SK-N-SH (cell line): ENCODE measurements around the gene EDIL3. TPM values are rescaled to one million over a fixed set of nuclear protein-coding genes. Genes with fewer than 3 reads are reported as not detected.

Experiments
- CTCF ChIA-PET: fragments of 300-600, 350-600 bp; formaldehyde crosslinking; extraction: SDS; loops from one replicate; lab custom pipeline; 2021; lab: Yijun Ruan, JAX
- POLR2A ChIA-PET: fragments of 350-600 bp; sonication (Branson Sonifier 250); formaldehyde crosslinking; extraction: SDS; loops from one replicate; lab custom pipeline; 2020; ENCODE audit warnings: antibody characterized with exemption, inconsistent platforms; lab: Yijun Ruan, JAX
- DNase-seq: peaks from one replicate; pipeline ENCODE4 v3.0.0; 2012
- H2AFZ ChIP-seq: fragments of 200-600 bp; sonication (generic); 2 replicates; pipeline ENCODE4 v1.8.1; 2016; ENCODE audit warnings: antibody characterized with exemption, mild to moderate bottlenecking, low read depth
- H3F3A ChIP-seq: fragments of 200-600 bp; sonication (generic); replicated peaks from 2 replicates; pipeline ENCODE3; 2016; ENCODE audit warnings: antibody characterized with exemption, mild to moderate bottlenecking; ENCODE audit not compliant: insufficient read depth
- H3K27ac ChIP-seq, 2 experiments: fragments of 200-500 bp in 1 of 2; fragments of 200-600 bp in 1 of 2; sonication (Bioruptor generic) in 1 of 2; sonication (generic), shearing (Covaris generic) in 1 of 2; 2 replicates each; pipeline versions ENCODE4 v1.5.1 to v1.6.1; 2014 to 2016; ENCODE audit warnings: low read depth in 2 of 2, inconsistent platforms in 1 of 2, low read length in 1 of 2, mild to moderate bottlenecking in 1 of 2, mixed read lengths in 1 of 2
- H3K27me3 ChIP-seq: fragments of 200-600 bp; sonication (generic), shearing (Covaris generic); 2 replicates; pipeline ENCODE4 v1.6.1; 2016; ENCODE audit warnings: mixed run types; ENCODE audit not compliant: insufficient read depth
- H3K36me3 ChIP-seq, 2 experiments: fragments of 200-500 bp in 1 of 2; fragments of 200-600 bp in 1 of 2; sonication (Bioruptor generic) in 1 of 2; sonication (generic) in 1 of 2; replicated peaks in 1 of 2; 2 replicates each; pipeline versions ENCODE3 to v1.5.1; 2014 to 2016; ENCODE audit warnings: low read length in 1 of 2, mild to moderate bottlenecking in 1 of 2; ENCODE audit not compliant: insufficient read depth in 2 of 2, control insufficient read depth in 1 of 2
- H3K4me1 ChIP-seq, 2 experiments: fragments of 200-500 bp in 1 of 2; fragments of 200-600 bp in 1 of 2; sonication (Bioruptor generic) in 1 of 2; sonication (generic), shearing (Covaris generic) in 1 of 2; 2 replicates each; pipeline versions ENCODE4 v1.5.1 to v1.6.1; 2014 to 2016; ENCODE audit warnings: low read depth in 1 of 2, low read length in 1 of 2, mixed run types in 1 of 2; ENCODE audit not compliant: insufficient read depth in 2 of 2, control insufficient read depth in 1 of 2
- H3K4me2 ChIP-seq: fragments of 200-600 bp; sonication (generic), shearing (Covaris generic); 2 replicates; pipeline ENCODE4 v1.6.1; 2017; ENCODE audit warnings: mixed run types
- H3K4me3 ChIP-seq, 2 experiments: fragments of 200-500 bp in 1 of 2; fragments of 200-600 bp in 1 of 2; sonication (Bioruptor generic) in 1 of 2; sonication (generic), shearing (Covaris generic) in 1 of 2; 2 replicates each; pipeline versions ENCODE4 v1.5.1 to v1.8.1; 2014 to 2016; ENCODE audit warnings: low read depth in 2 of 2, inconsistent platforms in 1 of 2, low read length in 1 of 2, mild to moderate bottlenecking in 1 of 2, mixed read lengths in 1 of 2, moderate library complexity in 1 of 2
- H3K79me2 ChIP-seq: fragments of 200-600 bp; sonication (generic); 2 replicates; pipeline ENCODE4 v1.8.1; 2017; ENCODE audit warnings: mild to moderate bottlenecking; ENCODE audit not compliant: insufficient read depth
- H3K9ac ChIP-seq: fragments of 200-600 bp; sonication (generic); 2 replicates; pipeline ENCODE4 v1.6.1; 2017; ENCODE audit warnings: mixed run types
- H3K9me2 ChIP-seq: fragments of 200-600 bp; sonication (generic); 2 replicates; pipeline ENCODE4 v1.6.1; 2017; ENCODE audit warnings: mixed run types
- H3K9me3 ChIP-seq: fragments of 200-600 bp; sonication (generic); 2 replicates; pipeline ENCODE4 v1.6.1; 2017; ENCODE audit warnings: mixed run types, mild to moderate bottlenecking, moderate library complexity
- H4K20me1 ChIP-seq: fragments of 200-600 bp; sonication (generic); 2 replicates; pipeline ENCODE4 v1.6.1; 2017; ENCODE audit warnings: mild to moderate bottlenecking, mixed run types; ENCODE audit not compliant: insufficient read depth
- CHD2 ChIP-seq: fragments of 150-350 bp; IDR thresholded peaks from 2 replicates; pipeline ENCODE4 v1.6.1; 2018; ENCODE audit warnings: low read length; ENCODE audit not compliant: partially characterized antibody
- CTCF ChIP-seq: fragments of 200-600 bp; sonication (generic); IDR thresholded peaks from 2 replicates; pipeline ENCODE4 v1.6.1; 2017; ENCODE audit warnings: antibody characterized with exemption, mild to moderate bottlenecking, moderate library complexity
- ELF1 ChIP-seq: IDR thresholded peaks from 2 replicates; pipeline ENCODE4 v1.4.0; 2012
- EZH2phosphoT487 ChIP-seq: fragments of 200-600 bp; sonication (generic); IDR thresholded peaks from 2 replicates; pipeline ENCODE4 v1.6.1; 2017; ENCODE audit warnings: low read depth, mixed run types, mild to moderate bottlenecking, antibody characterized with exemption, moderate library complexity, borderline replicate concordance
- FOSL2 ChIP-seq: IDR thresholded peaks from 2 replicates; pipeline ENCODE4 v1.4.0; 2012; ENCODE audit warnings: low read depth, mild to moderate bottlenecking, moderate library complexity, borderline replicate concordance
- FOXJ3 ChIP-seq: sonication (generic); formaldehyde crosslinking; IDR thresholded peaks from 2 replicates; pipeline ENCODE4 v1.5.1; 2020; ENCODE audit warnings: mild to moderate bottlenecking, missing genetic modification reagents
- FOXM1 ChIP-seq: IDR thresholded peaks from 2 replicates; pipeline ENCODE4 v1.4.0; 2012; ENCODE audit warnings: low read depth, mild to moderate bottlenecking
- GATA2 ChIP-seq: sonication (generic); formaldehyde crosslinking; IDR thresholded peaks from 2 replicates; pipeline ENCODE4 v1.5.0; 2020; ENCODE audit warnings: mild to moderate bottlenecking, missing genetic modification reagents
- IRF3 ChIP-seq: fragments of 150-350 bp; IDR thresholded peaks from 2 replicates; pipeline ENCODE4 v1.6.1; 2016; ENCODE audit warnings: mild to moderate bottlenecking, low read depth, low read length
- JUND ChIP-seq: IDR thresholded peaks from 2 replicates; pipeline ENCODE4 v1.4.0; 2012
- MEF2A ChIP-seq: IDR thresholded peaks from 2 replicates; pipeline ENCODE4 v1.4.0; 2012; ENCODE audit warnings: low read depth, borderline replicate concordance
- NFIC ChIP-seq: IDR thresholded peaks from 2 replicates; pipeline ENCODE4 v1.4.0; 2012; ENCODE audit warnings: borderline replicate concordance
- PBX3 ChIP-seq: IDR thresholded peaks from 2 replicates; pipeline ENCODE4; 2012
- RAD21 ChIP-seq: IDR thresholded peaks from 2 replicates; pipeline ENCODE4 v1.6.1; 2012; ENCODE audit warnings: mild to moderate bottlenecking, low read length
- RCOR1 ChIP-seq: fragments of 150-350 bp; IDR thresholded peaks from 2 replicates; pipeline ENCODE4 v1.6.1; 2017; ENCODE audit warnings: antibody characterized with exemption, low read length
- RFX5 ChIP-seq: IDR thresholded peaks from 2 replicates; pipeline ENCODE4 v1.6.1; 2012; ENCODE audit warnings: mild to moderate bottlenecking, improper control_type of control experiment, low read length
- SIN3A ChIP-seq: IDR thresholded peaks from 2 replicates; pipeline ENCODE4 v1.6.1; 2012; ENCODE audit warnings: low read depth, mild to moderate bottlenecking, low read length, moderate library complexity, borderline replicate concordance
- SMC3 ChIP-seq: IDR thresholded peaks from 2 replicates; pipeline ENCODE4 v1.6.1; 2012; ENCODE audit warnings: low read depth, low read length, improper control_type of control experiment
- TEAD4 ChIP-seq: IDR thresholded peaks from 2 replicates; pipeline ENCODE4 v1.4.0; 2012; ENCODE audit warnings: mild to moderate bottlenecking, borderline replicate concordance; ENCODE audit not compliant: insufficient read depth
- WGBS: methylation state at CpG from one replicate; pipeline ENCODE4 v1.1.6; 2017; ENCODE audit warnings: low lambda C conversion rate; 5-methylcytosine and 5-hydroxymethylcytosine counted together
- polyA plus RNA-seq, 3 experiments: library from polyadenylated mRNA; depleted of rRNA; stranded (reverse); fragments of >200 nt; gene quantifications; 2 replicates each; pipeline ENCODE4 v1.2.3, GENCODE V29; 2012

EDIL3 gene
- polyA plus RNA-seq, 1 of the 3 experiments (the other 2 are of a cell fraction), result 51.5 TPM

- no peaks in the 10 kb centered on the region for H3K27me3 ChIP-seq
- no peak overlapping the region for H3K9ac ChIP-seq
- peaks cover 60% of the 10 kb centered on the region for H3K79me2 ChIP-seq
- peaks cover 0 to 36% of the 10 kb centered on the region in 2 experiments; a peak in 3 of 4 replicates for H3K4me1 ChIP-seq
- no peak overlapping the region; a peak in 1 of 4 replicates for H3K27ac ChIP-seq
- ChIA-PET CTCF (no interaction called here), POLR2A (no interaction called here)
- H3K36me3 ChIP-seq, result peaks cover 0 to 5% of the 10 kb centered on the region in 2 experiments
- peaks cover 46% of the 10 kb centered on the region for H3F3A ChIP-seq
- TF ChIP-seq FOXJ3 (CRISPR knock-in tag), result no peak
- WGBS, result 85% methylated on average over 1 of the region's 1 CpG
- no peak overlapping the region for H3K4me3 ChIP-seq
- no peak overlapping the region for H3K4me2 ChIP-seq
- H2AFZ ChIP-seq, result no peak overlapping the region
- H4K20me1 ChIP-seq, result no peaks in the 10 kb centered on the region
- H3K9me2 ChIP-seq, result no peaks in the 10 kb centered on the region
- no peaks in the 10 kb centered on the region for H3K9me3 ChIP-seq
- DNase-seq, result no peak
These were observed 92.6 kb downstream of the EDIL3 start for GRCh38 chr5:84292000-84292642.

GRCh38 chr5:84290673-84291072 is 94.0 kb downstream of the EDIL3 start:
- peaks cover 5 to 36% of the 10 kb centered on the region in 2 experiments for H3K4me1 ChIP-seq
- WGBS, result 73% methylated on average over 2 of the region's 2 CpGs
- no peaks in the 10 kb centered on the region for H3K9me3 ChIP-seq
- peaks cover 45% of the 10 kb centered on the region for H3F3A ChIP-seq
- DNase-seq, result no peak
- peaks cover 54% of the 10 kb centered on the region for H3K79me2 ChIP-seq
- H3K36me3 ChIP-seq, result peaks cover 0 to 4% of the 10 kb centered on the region in 2 experiments
- H3K9me2 ChIP-seq, result no peaks in the 10 kb centered on the region
- ChIA-PET CTCF (no interaction called here), POLR2A (no interaction called here)
- H3K27me3 ChIP-seq, result no peaks in the 10 kb centered on the region
- no peaks in the 10 kb centered on the region for H4K20me1 ChIP-seq
- H3K4me3 ChIP-seq, result no peak overlapping the region
- H3K9ac ChIP-seq, result peak overlapping the region; percentile 29; the same call in 1 of the 2 replicates
- TF ChIP-seq FOXM1 (no peak), CHD2 (no peak), RCOR1 (no peak)
- peak overlapping the region; percentile 65 to 89; a peak in 3 of 4 replicates for H3K27ac ChIP-seq
- H3K4me2 ChIP-seq, result peak overlapping the region; percentile 11
- H2AFZ ChIP-seq, result 0 out of 2 replicates have a peak overlapping the region, but pooled peaks have one; percentile 7

- POLR2A ChIA-PET, result no interaction called here
- CTCF ChIA-PET, result no interaction called here
- TF ChIP-seq MEF2A (peak; percentile 76), SIN3A (no peak), TEAD4 (peak; percentile 74), RAD21 (no peak), EZH2phosphoT487 (no peak), ELF1 (no peak), PBX3 (peak; percentile 90), RFX5 (no peak), SMC3 (no peak), FOSL2 (peak; percentile 54; the same call in 1 of the 2 replicates), GATA2 (no peak), NFIC (peak; percentile 68), RCOR1 (no peak), IRF3 (no peak), FOXJ3 (CRISPR knock-in tag) (no peak), CTCF (no peak), JUND (peak; percentile 71)
These were observed 94.5 kb downstream of the EDIL3 start for GRCh38 chr5:84290161-84290560.

More at GRCh38 chr5:84290161-84290560, 94.5 kb downstream of the EDIL3 start:
- Histone ChIP-seq H3K4me3 (no peak overlapping the region), H4K20me1 (no peaks in the 10 kb centered on the region), H3K4me2 (peak overlapping the region; percentile 11), H3K27ac (peak overlapping the region; percentile 65 to 89; a peak in 3 of 4 replicates), H3K79me2 (peaks cover 57% of the 10 kb centered on the region), H3K4me1 (peaks cover 7 to 36% of the 10 kb centered on the region in 2 experiments), H3K36me3 (peaks cover 0 to 4% of the 10 kb centered on the region in 2 experiments), H3K9me3 (no peaks in the 10 kb centered on the region), H3F3A (peaks cover 45% of the 10 kb centered on the region), H3K27me3 (no peaks in the 10 kb centered on the region), H3K9ac (peak overlapping the region; percentile 29; the same call in 1 of the 2 replicates), H3K9me2 (no peaks in the 10 kb centered on the region), H2AFZ (no peak overlapping the region)
- WGBS, result 28% methylated on average over 4 of the region's 4 CpGs
- no peak for DNase-seq
